IMR-90 (cell line): Measurements from ENCODE around the gene LINS1. TPM values are rescaled to one million over a fixed set of nuclear protein-coding genes. Genes with fewer than 3 reads are reported as not detected.

Experiments
- ATAC-seq: fragments of 200-7000 bp; cut with Tn5 transposase; 2 replicates; pipeline ENCODE4 v1.9.1; 2020; ENCODE audit warnings: low read depth, mild to moderate bottlenecking, moderate library complexity
- BruUV-seq: library from RNA; stranded (reverse); fragments of 400-500 nt; replicated peaks from 2 replicates; lab custom pipeline; 2021; lab: Mats Ljungman, UMichigan
- CTCF ChIA-PET: fragments of 300-600 bp; formaldehyde crosslinking; extraction: SDS; loops from one replicate; lab custom pipeline; 2021; ENCODE audit warnings: antibody characterized with exemption; lab: Yijun Ruan, JAX
- POLR2A ChIA-PET: fragments of 300-600 bp; sonication (Branson Sonifier 250); formaldehyde crosslinking; loops from one replicate; lab custom pipeline; 2022; ENCODE audit warnings: antibody characterized with exemption; ENCODE audit not compliant: unreplicated experiment; lab: Charles Lee
- DNase-seq: peaks from one replicate; pipeline ENCODE4 v3.0.0; 2013
- H2AFZ ChIP-seq: replicated peaks from 2 replicates; pipeline ENCODE3; 2013; ENCODE audit warnings: low read length, mild to moderate bottlenecking; ENCODE audit not compliant: poor library complexity
- H2AK5ac ChIP-seq: 2 replicates; pipeline ENCODE4 v1.6.1; 2013; ENCODE audit warnings: low read depth, low read length, inconsistent platforms
- H2AK9ac ChIP-seq: replicated peaks from 2 replicates; pipeline ENCODE3; 2013; ENCODE audit warnings: mild to moderate bottlenecking, low read depth, low read length, moderate library complexity; ENCODE audit not compliant: poor library complexity
- H2BK120ac ChIP-seq: 2 replicates; pipeline ENCODE4 v1.6.1; 2013; ENCODE audit warnings: low read depth, low read length, inconsistent platforms
- H2BK15ac ChIP-seq: 3 replicates; pipeline ENCODE4 v1.6.1; 2013; ENCODE audit warnings: low read depth, low read length, inconsistent platforms
- H2BK20ac ChIP-seq: 2 replicates; pipeline ENCODE4 v1.6.1; 2013; ENCODE audit warnings: low read depth, mild to moderate bottlenecking, inconsistent platforms, low read length, moderate library complexity
- H2BK5ac ChIP-seq: 2 replicates; pipeline ENCODE4 v1.6.1; 2013; ENCODE audit warnings: mild to moderate bottlenecking, low read depth, low read length, inconsistent platforms; ENCODE audit not compliant: poor library complexity, severe bottlenecking
- H3K14ac ChIP-seq: replicated peaks from 2 replicates; pipeline ENCODE4 v1.6.1; 2013; ENCODE audit warnings: low read depth, low read length, inconsistent platforms
- H3K18ac ChIP-seq: 2 replicates; pipeline ENCODE4 v1.6.1; 2013; ENCODE audit warnings: low read depth, low read length, control low read depth
- H3K23ac ChIP-seq: 2 replicates; pipeline ENCODE4 v1.6.1; 2013; ENCODE audit warnings: low read depth, low read length, inconsistent platforms
- H3K27ac ChIP-seq: 2 replicates; pipeline ENCODE4 v1.5.1; 2013; ENCODE audit warnings: mild to moderate bottlenecking, control low read depth, low read length; ENCODE audit not compliant: insufficient read depth
- H3K27me3 ChIP-seq: 2 replicates; pipeline ENCODE4 v1.6.1; 2013; ENCODE audit warnings: low read length; ENCODE audit not compliant: control insufficient read depth, insufficient read depth
- H3K36me3 ChIP-seq: 2 replicates; pipeline ENCODE4 v1.6.1; 2013; ENCODE audit warnings: low read length, mixed read lengths; ENCODE audit not compliant: control insufficient read depth, insufficient read depth
- H3K4ac ChIP-seq: 2 replicates; pipeline ENCODE4 v1.6.1; 2013; ENCODE audit warnings: low read depth, low read length, inconsistent platforms
- H3K4me1 ChIP-seq: 2 replicates; pipeline ENCODE4 v1.6.1; 2013; ENCODE audit warnings: low read length, mixed read lengths; ENCODE audit not compliant: control insufficient read depth, insufficient read depth
- H3K4me2 ChIP-seq: 2 replicates; pipeline ENCODE4 v1.6.1; 2013; ENCODE audit warnings: low read depth, mild to moderate bottlenecking, control low read depth, low read length, moderate library complexity
- H3K4me3 ChIP-seq: 2 replicates; pipeline ENCODE4 v1.5.1; 2013; ENCODE audit warnings: low read depth, mild to moderate bottlenecking, control low read depth, low read length, moderate library complexity; ENCODE audit not compliant: insufficient read depth
- H3K56ac ChIP-seq: 2 replicates; pipeline ENCODE4 v1.6.1; 2013; ENCODE audit warnings: low read length, inconsistent platforms; ENCODE audit not compliant: insufficient read depth; ENCODE audit errors: extremely low read depth
- H3K79me1 ChIP-seq, 2 experiments: 2 replicates each; pipeline ENCODE4 v1.6.1; 2013; ENCODE audit warnings: low read length in 2 of 2, inconsistent platforms in 1 of 2, low read depth in 1 of 2
- H3K9ac ChIP-seq: 2 replicates; pipeline ENCODE4 v1.6.1; 2013; ENCODE audit warnings: low read depth, low read length, control low read depth
- H3K9me1 ChIP-seq: 2 replicates; pipeline ENCODE4 v1.6.1; 2013; ENCODE audit warnings: low read length, inconsistent platforms; ENCODE audit not compliant: insufficient read depth
- H3K9me3 ChIP-seq: 2 replicates; pipeline ENCODE4 v1.6.1; 2013; ENCODE audit warnings: low read length; ENCODE audit not compliant: control insufficient read depth, insufficient read depth
- H4K20me1 ChIP-seq: 2 replicates; pipeline ENCODE4 v1.6.1; 2013; ENCODE audit warnings: low read length, inconsistent platforms; ENCODE audit not compliant: insufficient read depth
- H4K5ac ChIP-seq: 2 replicates; pipeline ENCODE4 v1.6.1; 2013; ENCODE audit warnings: mild to moderate bottlenecking, low read depth, low read length, control low read depth
- H4K8ac ChIP-seq, 2 experiments: 2 replicates each; pipeline ENCODE4 v1.6.1; 2013; ENCODE audit warnings: low read depth in 2 of 2, low read length in 2 of 2, control low read depth in 1 of 2, inconsistent platforms in 1 of 2
- H4K91ac ChIP-seq: 2 replicates; pipeline ENCODE4 v1.6.1; 2013; ENCODE audit warnings: low read depth, low read length, inconsistent platforms; ENCODE audit not compliant: insufficient read depth
- BHLHE40 ChIP-seq: fragments of 150-350 bp; IDR thresholded peaks from 2 replicates; pipeline ENCODE4 v1.6.1; 2016; ENCODE audit warnings: mild to moderate bottlenecking, low read depth, low read length
- CEBPB ChIP-seq: IDR thresholded peaks from 2 replicates; pipeline ENCODE4 v1.6.1; 2012; ENCODE audit warnings: low read depth, low read length, improper control_type of control experiment
- CHD1 ChIP-seq: IDR thresholded peaks from 2 replicates; pipeline ENCODE4 v1.6.1; 2012; ENCODE audit warnings: low read depth, low read length, improper control_type of control experiment
- ELK1 ChIP-seq: fragments of 150-350 bp; IDR thresholded peaks from 2 replicates; pipeline ENCODE4 v1.6.1; 2016; ENCODE audit warnings: low read depth, mild to moderate bottlenecking, low read length, moderate library complexity, borderline replicate concordance
- MAZ ChIP-seq: IDR thresholded peaks from 2 replicates; pipeline ENCODE4 v1.6.1; 2012; ENCODE audit warnings: low read depth, mild to moderate bottlenecking, low read length, improper control_type of control experiment, moderate library complexity, borderline replicate concordance
- MXI1 ChIP-seq: IDR thresholded peaks from 2 replicates; pipeline ENCODE4 v1.6.1; 2012; ENCODE audit warnings: low read depth, mild to moderate bottlenecking, low read length, moderate library complexity, borderline replicate concordance
- NFE2L2 ChIP-seq: fragments of 150-350 bp; IDR thresholded peaks from 2 replicates; pipeline ENCODE4 v1.6.1; 2016; ENCODE audit warnings: low read depth, mild to moderate bottlenecking, low read length
- POLR2A ChIP-seq: IDR thresholded peaks from 2 replicates; pipeline ENCODE4 v1.6.1; 2012; ENCODE audit warnings: mild to moderate bottlenecking, low read depth, low read length
- RAD21 ChIP-seq: IDR thresholded peaks from 2 replicates; pipeline ENCODE4 v1.6.1; 2012; ENCODE audit warnings: low read length, improper control_type of control experiment
- RCOR1 ChIP-seq: IDR thresholded peaks from 2 replicates; pipeline ENCODE4 v1.6.1; 2012; ENCODE audit warnings: mild to moderate bottlenecking, low read length, improper control_type of control experiment; ENCODE audit not compliant: insufficient replicate concordance
- RFX5 ChIP-seq: IDR thresholded peaks from 2 replicates; pipeline ENCODE4 v1.8.0; 2012; ENCODE audit warnings: low read depth, mild to moderate bottlenecking, low read length, moderate library complexity
- SMC3 ChIP-seq: fragments of 150-350 bp; IDR thresholded peaks from 2 replicates; pipeline ENCODE4 v1.6.1; 2016; ENCODE audit warnings: low read depth, mild to moderate bottlenecking, antibody characterized with exemption, low read length, moderate library complexity
- USF2 ChIP-seq: fragments of 150-350 bp; IDR thresholded peaks from 2 replicates; pipeline ENCODE4 v1.6.1; 2017; ENCODE audit warnings: mild to moderate bottlenecking, antibody characterized with exemption, low read length, low read depth
- WGBS, 2 experiments: methylation state at CpG; one replicate each; pipeline versions ENCODE4 v1.1.5 to v1.1.7; 2013; ENCODE audit warnings: missing lambda C conversion rate in 2 of 2; ENCODE audit not compliant: insufficient read length in 1 of 2; ENCODE audit errors: extremely low coverage in 2 of 2; 5-methylcytosine and 5-hydroxymethylcytosine counted together
- dilution Hi-C: fragments of 300-500 bp; cut with HindIII; formaldehyde crosslinking; loops from one replicate; pipeline ENCODE4 v1.14.3; 2018; ENCODE audit warnings: low sequenced_read_pairs; ENCODE audit not compliant: unreplicated experiment
- in situ Hi-C: fragments of 300-500 bp; cut with MboI; formaldehyde crosslinking; loops from 3 replicates; pipeline ENCODE4 v1.14.3; 2019; ENCODE audit warnings: low sequenced_read_pairs, inconsistent platforms, mixed read lengths
- intact Hi-C: fragments of 100-400 bp; cut with micrococcal nuclease; formaldehyde crosslinking; loops from 2 replicates; pipeline ENCODE4 v1.10.0; 2022
- polyA plus RNA-seq, 3 experiments: library from polyadenylated mRNA; depleted of rRNA; stranded (reverse); fragments of >200 nt; gene quantifications; 2 replicates each; pipeline ENCODE4 v1.2.3, GENCODE V29; 2012; ENCODE audit warnings: low replicate concordance in 1 of 3
- total RNA-seq: library from RNA; depleted of rRNA; stranded (reverse); fragments of >200 nt; gene quantifications from 2 replicates; pipeline ENCODE4 v1.2.3, GENCODE V29; 2012

LINS1 gene
- total and polyA plus RNA-seq, 2 of the 4 experiments (the other 2 are of a cell fraction), result 6.9 to 10.6 TPM

GRCh38 chr15:100542290-100542689 lies 59.7 kb downstream of the LINS1 start:
- dilution Hi-C loops (no loop called here), in situ Hi-C loops (no loop called here), intact Hi-C loops (no loop called here)
- Histone ChIP-seq H4K8ac (no peak overlapping the region), H3K27me3 (no peaks in the 10 kb centered on the region), H2BK5ac (no peak overlapping the region), H3K56ac (no peak overlapping the region), H2BK120ac (no peak overlapping the region), H3K4me1 (no peaks in the 10 kb centered on the region), H3K79me1 (no peaks in the 10 kb centered on the region), H3K9me3 (0 out of 2 replicates have a peak, but pooled peaks cover 3% of the 10 kb centered on the region), H4K91ac (no peak overlapping the region), H3K36me3 (no peaks in the 10 kb centered on the region), H3K9ac (no peak overlapping the region), H4K5ac (no peak overlapping the region), H3K9me1 (no peaks in the 10 kb centered on the region), H3K4me2 (no peak overlapping the region), H3K27ac (no peak overlapping the region), H4K20me1 (no peaks in the 10 kb centered on the region), H2BK20ac (no peak overlapping the region), H3K18ac (no peak overlapping the region), H2BK15ac (no peak overlapping the region), H2AK5ac (no peak overlapping the region), H2AK9ac (no peak overlapping the region), H3K4me3 (no peak overlapping the region), H3K23ac (no peak overlapping the region), H3K14ac (no peak overlapping the region), H3K4ac (no peak overlapping the region), H2AFZ (no peak overlapping the region)
- CTCF ChIA-PET, result no interaction called here
- no CpG with 5 or more reads among the region's 6 CpGs for WGBS, 2 experiments
- no peak for DNase-seq
- no TSS peak for BruUV-seq
- no peak for TF ChIP-seq CHD1
- no peak for TF ChIP-seq CEBPB
- no peak for TF ChIP-seq SMC3
- TF ChIP-seq NFE2L2, result no peak
- no peak for TF ChIP-seq RCOR1
- TF ChIP-seq RFX5, result no peak
- TF ChIP-seq RAD21, result no peak
- TF ChIP-seq MXI1, result no peak
- TF ChIP-seq POLR2A, result no peak
- TF ChIP-seq USF2, result no peak
- TF ChIP-seq ELK1, result no peak
- TF ChIP-seq MAZ, result no peak
- TF ChIP-seq BHLHE40, result no peak
- POLR2A ChIA-PET, result no interaction called here
- ATAC-seq, result no peak
